ENCODE data around the gene SH3BP5.

The SH3BP5 gene

DNA sequence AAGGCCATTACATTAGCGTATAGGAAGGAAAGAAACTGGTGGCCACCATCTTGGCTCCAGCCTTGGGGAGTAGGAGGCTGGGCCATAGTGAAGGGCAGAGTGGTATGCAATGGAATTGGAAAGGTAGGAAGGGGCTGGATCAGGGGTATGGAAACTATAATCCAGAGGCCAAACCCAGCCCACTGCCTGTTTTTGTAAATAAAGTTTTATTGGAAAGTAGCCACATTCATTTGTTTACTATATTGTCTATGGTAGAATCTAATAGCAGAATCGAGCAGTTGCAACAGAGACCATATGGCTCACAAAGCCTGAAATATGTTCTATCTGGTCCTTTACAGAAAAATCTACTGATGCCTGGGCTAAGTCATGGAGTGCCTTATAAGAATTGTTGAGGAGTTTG lies 14.1 kb upstream of the SH3BP5 start:
- no peak for DNase-seq

- no peak for DNase-seq
Observed at GRCh38 chr3:15345608-15346137, 13.3 kb upstream of the SH3BP5 start.

- DNase-seq = no peak
Observed at GRCh38 chr3:15345066-15345607, 12.8 kb upstream of the SH3BP5 start.

DNA sequence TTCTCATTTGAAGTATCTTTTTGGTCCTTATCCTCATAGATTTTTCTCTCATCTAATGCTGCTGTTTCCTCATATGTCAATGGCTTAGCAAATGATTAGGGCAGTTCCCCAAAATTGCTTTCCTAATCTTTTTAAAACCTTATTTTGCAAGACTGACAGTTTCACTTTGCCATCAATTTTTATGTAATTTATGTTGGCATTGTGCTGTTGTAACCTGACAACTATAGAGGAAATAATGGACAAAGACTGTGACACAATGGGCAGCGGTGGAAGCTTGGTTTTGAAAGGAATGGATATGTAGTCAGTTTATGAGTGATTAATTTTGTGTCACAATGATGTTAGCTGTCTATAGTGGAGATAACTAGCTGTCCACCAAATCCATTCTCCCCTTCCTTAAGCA lies 10.6 kb upstream of the SH3BP5 start:
- DNase-seq = no peak

GRCh38 chr3:15342246-15342645 lies 9.9 kb upstream of the SH3BP5 start:
- DNase-seq = no peak

GRCh38 chr3:15341030-15341726 lies 8.8 kb upstream of the SH3BP5 start:
- DNase-seq = no peak

GRCh38 chr3:15339786-15340215 lies 7.4 kb upstream of the SH3BP5 start:
- DNase-seq = no peak

GRCh38 chr3:15339001-15339400 lies 6.6 kb upstream of the SH3BP5 start:
- no peak for DNase-seq

GRCh38 chr3:15337963-15338362 lies 5.6 kb upstream of the SH3BP5 start:
- no peak for DNase-seq

DNA sequence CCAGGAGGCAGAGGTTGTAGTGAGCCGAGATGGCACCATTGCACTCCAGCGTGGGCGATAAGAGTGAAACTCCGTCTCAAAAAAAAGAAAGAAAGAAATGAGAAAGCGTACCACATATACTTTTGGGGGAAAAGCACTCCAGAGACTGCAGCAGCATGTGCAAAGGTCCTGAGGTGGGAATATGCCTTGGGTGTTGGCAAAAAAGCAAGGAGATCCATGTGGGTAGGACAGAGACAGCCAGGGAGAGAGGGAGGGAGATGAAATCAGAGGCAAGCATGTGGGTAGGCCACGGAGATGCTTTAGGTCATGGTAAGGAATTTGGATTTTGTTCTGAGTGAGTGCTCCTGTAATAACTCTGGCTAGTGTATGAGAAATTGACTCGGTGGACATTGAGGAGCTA lies 3.7 kb upstream of the SH3BP5 start:
- DNase-seq = no peak

- no peak for DNase-seq
Observed at GRCh38 chr3:15333956-15334263, 1.5 kb upstream of the SH3BP5 start.

- DNase-seq = no peak
Observed at GRCh38 chr3:15333099-15333955, 941 bp upstream of the SH3BP5 start.

GRCh38 chr3:15331606-15332404 lies 581 bp downstream of the SH3BP5 start:
- DNase-seq = peak; percentile 42

- DNase-seq = no peak
Observed at GRCh38 chr3:15331072-15331605, 1.2 kb downstream of the SH3BP5 start.

DNA sequence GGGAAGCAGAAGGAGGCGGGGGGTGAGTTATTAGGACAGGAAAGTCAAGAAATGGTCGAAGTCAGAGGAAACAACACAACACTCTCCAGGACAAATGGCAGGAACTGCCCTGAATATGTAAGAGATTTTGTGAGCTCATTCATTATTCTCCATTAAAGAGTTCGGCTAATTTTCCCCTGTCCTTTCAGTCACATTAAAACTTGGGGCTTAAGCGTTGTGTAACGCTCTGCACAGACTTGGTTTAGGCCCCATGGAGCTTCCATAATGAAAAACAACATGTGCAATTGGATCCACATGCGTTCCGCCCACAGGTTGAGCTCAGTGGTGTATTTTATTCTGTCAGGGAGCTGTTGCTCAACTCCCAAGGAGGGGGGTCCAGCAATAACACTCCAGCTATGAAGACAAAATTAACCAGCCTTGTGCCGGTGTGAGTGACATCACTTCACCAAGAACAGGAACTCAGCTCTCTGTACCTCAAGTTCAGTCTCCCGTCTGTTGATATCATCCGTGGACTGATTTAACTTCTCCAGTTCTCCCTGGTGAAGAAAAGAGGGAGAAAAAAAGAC lies 2.3 kb downstream of the SH3BP5 start:
- no peak for DNase-seq

- no peak for DNase-seq
Observed at GRCh38 chr3:15329046-15330005, 3.1 kb downstream of the SH3BP5 start.

DNA sequence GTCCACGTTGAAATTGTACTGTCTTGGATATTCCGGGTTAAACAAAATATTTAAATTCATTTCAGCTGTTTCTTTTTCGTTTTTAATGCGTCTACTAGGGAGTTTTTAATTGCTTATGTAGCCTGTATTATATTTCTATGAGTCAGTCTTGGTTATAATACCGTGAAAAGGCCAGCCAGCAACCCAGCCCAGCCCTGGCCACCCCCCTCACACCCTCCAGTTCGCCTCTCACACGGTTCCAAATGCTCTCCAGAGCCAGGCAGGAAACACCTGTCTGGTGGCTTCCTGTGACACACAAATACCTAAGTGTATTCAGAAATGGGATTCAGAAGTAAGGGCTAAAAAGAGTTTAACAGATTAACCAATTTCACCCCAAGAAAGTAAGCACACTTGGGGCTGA lies 4.4 kb downstream of the SH3BP5 start:
- peak; percentile 21 for DNase-seq

DNA sequence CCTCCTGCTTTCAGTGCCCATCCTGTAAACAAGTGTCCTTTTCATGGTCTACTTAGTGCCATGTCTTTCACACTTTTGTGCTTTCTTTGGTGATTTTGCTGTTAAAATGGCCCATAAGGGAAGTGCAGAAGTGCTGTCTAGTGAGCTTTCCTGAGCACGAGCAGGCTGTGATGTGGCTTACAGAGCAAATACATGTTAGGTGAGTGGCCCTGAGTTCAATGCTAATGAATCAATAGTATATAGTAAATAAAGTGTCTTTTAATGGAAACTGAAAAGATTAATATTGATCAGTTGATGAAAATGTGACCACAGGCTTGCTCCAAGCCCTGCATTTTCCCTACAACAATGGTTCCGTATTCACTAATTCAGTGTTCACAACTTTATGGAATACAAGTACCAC lies 5.7 kb downstream of the SH3BP5 start:
- DNase-seq = no peak

DNA sequence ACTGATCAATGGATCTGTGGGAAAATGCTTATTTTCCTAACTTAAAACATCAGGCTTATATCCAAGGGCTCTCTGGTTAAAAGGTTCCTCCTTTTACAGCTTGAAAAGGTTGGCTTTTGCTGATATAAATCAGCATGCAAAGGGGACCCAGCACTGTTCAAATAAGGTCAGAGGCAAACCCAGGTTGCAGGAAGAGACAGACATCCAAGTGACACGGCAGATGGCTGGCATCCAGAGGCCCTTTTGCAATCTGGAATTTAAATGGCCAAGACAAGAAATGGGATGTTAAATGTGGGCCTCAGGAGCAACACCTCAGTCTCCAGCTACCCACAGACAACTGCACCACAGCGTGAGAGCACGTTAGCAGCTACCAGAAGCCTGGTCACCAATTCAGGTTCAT lies 6.3 kb downstream of the SH3BP5 start:
- DNase-seq = no peak

DNA sequence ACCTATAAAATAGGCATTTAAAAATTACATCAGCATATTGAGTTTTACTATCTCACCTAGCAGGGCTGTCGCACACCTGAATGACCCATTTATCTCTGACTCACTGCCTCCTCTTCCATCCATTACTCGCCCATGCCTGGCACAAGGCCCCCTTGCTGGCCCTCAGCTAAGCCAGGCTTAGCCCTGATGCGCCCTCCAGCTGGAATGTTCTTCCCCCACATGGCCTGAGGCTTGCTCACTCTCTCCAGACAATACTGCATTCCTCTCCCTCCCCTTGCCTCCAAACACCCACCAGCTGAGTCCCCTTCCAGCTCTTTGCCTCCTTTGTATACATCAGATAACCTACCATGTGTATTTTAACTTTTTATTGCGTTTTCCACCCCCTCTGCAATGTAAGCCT lies 7.2 kb downstream of the SH3BP5 start:
- DNase-seq = no peak

- no peak for DNase-seq
Observed at GRCh38 chr3:15324379-15324808, 8.0 kb downstream of the SH3BP5 start.

Data from activated CD4-positive, alpha-beta T cell treated with anti-CD3 and anti-CD28 coated beads, Interleukin-2, amount 50 U/mL, for 1 hour (primary cell).